KBM-7 (cell line): Measurements from ENCODE around the gene SUCLG2.
A peak's percentile ranks its signal among the peaks of the same experiment; 100 is the strongest.

Experiments
- DNase-seq: peaks from one replicate; pipeline ENCODE4 v3.0.0-alpha.2; 2015
- in situ Hi-C: fragments of 300-500 bp; cut with MboI; formaldehyde crosslinking; loops from 2 replicates; pipeline ENCODE4 v1.14.3; 2020; ENCODE audit warnings: low sequenced_read_pairs, low pct_unique_long_range_greater_than_20kb, mixed read lengths

Gene SUCLG2

GRCh38 chr3:67431887-67432286, 222.5 kb downstream of the SUCLG2 start:
- in situ Hi-C loops: no loop called here
- DNase-seq: no peak

- no peak for DNase-seq
- in situ Hi-C loops: no loop called here
These were observed 230.7 kb downstream of the SUCLG2 start for GRCh38 chr3:67423722-67424121.

- in situ Hi-C loops: no loop called here
- DNase-seq: no peak
These were observed 232.5 kb downstream of the SUCLG2 start for GRCh38 chr3:67421912-67422311.

GRCh38 chr3:67419779-67420178, 234.6 kb downstream of the SUCLG2 start:
- in situ Hi-C loops: no loop called here

GRCh38 chr3:67419218-67419529, 235.2 kb downstream of the SUCLG2 start:
- no peak for DNase-seq
- in situ Hi-C loops: no loop called here

More at GRCh38 chr3:67419779-67420178, 234.6 kb downstream of the SUCLG2 start:
- DNase-seq: no peak

GRCh38 chr3:67418426-67419217, 235.8 kb downstream of the SUCLG2 start:
- no peak for DNase-seq
- in situ Hi-C loops: no loop called here

GRCh38 chr3:67416703-67417102, 237.7 kb downstream of the SUCLG2 start:
- in situ Hi-C loops: no loop called here

GRCh38 chr3:67415511-67415910, 238.9 kb downstream of the SUCLG2 start:
- no peak for DNase-seq
- in situ Hi-C loops: no loop called here

More at GRCh38 chr3:67416703-67417102, 237.7 kb downstream of the SUCLG2 start:
- no peak for DNase-seq

GRCh38 chr3:67414740-67415139, 239.7 kb downstream of the SUCLG2 start:
- in situ Hi-C loops: no loop called here
- DNase-seq: no peak

GRCh38 chr3:67405193-67405592, 249.2 kb downstream of the SUCLG2 start:
- in situ Hi-C loops: no loop called here
- no peak for DNase-seq

- in situ Hi-C loops: no loop called here
- DNase-seq: no peak
These were observed 251.5 kb downstream of the SUCLG2 start for GRCh38 chr3:67402873-67403272.

GRCh38 chr3:67401921-67402320, 252.5 kb downstream of the SUCLG2 start:
- in situ Hi-C loops: no loop called here

GRCh38 chr3:67400476-67400875, 253.9 kb downstream of the SUCLG2 start:
- in situ Hi-C loops: no loop called here
- DNase-seq: no peak

More at GRCh38 chr3:67401921-67402320, 252.5 kb downstream of the SUCLG2 start:
- no peak for DNase-seq

GRCh38 chr3:67389176-67389575, 265.2 kb downstream of the SUCLG2 start:
- in situ Hi-C loops: loop anchor here (25.0 kb wide), 2 partner anchors 273 to 398 kb away; partner anchors contain the start of gene SUCLG2
- peak; percentile 91 for DNase-seq

- no peak for DNase-seq
- in situ Hi-C loops: loop anchor here (25.0 kb wide), 2 partner anchors 274 to 399 kb away; partner anchors contain the start of gene SUCLG2
These were observed 265.7 kb downstream of the SUCLG2 start for GRCh38 chr3:67388738-67389137.

- in situ Hi-C loops: loop anchor here (25.0 kb wide), 2 partner anchors 276 to 401 kb away; partner anchors contain the start of gene SUCLG2
- no peak for DNase-seq
These were observed 268.0 kb downstream of the SUCLG2 start for GRCh38 chr3:67386451-67386850.

- in situ Hi-C loops: loop anchor here (25.0 kb wide), 2 partner anchors 277 to 402 kb away; partner anchors contain the start of gene SUCLG2
These were observed 269.5 kb downstream of the SUCLG2 start for GRCh38 chr3:67384760-67385397.

GRCh38 chr3:67384016-67384415, 270.4 kb downstream of the SUCLG2 start:
- DNase-seq: no peak
- in situ Hi-C loops: loop anchor here (25.0 kb wide), 2 partner anchors 278 to 403 kb away; partner anchors contain the start of gene SUCLG2

More at GRCh38 chr3:67384760-67385397, 269.5 kb downstream of the SUCLG2 start:
- peak; percentile 63 for DNase-seq

- DNase-seq: no peak
- in situ Hi-C loops: loop anchor here (25.0 kb wide), 2 partner anchors 279 to 404 kb away; partner anchors contain the start of gene SUCLG2
These were observed 271.0 kb downstream of the SUCLG2 start for GRCh38 chr3:67383379-67383778.

- in situ Hi-C loops: loop anchor here (25.0 kb wide), 2 partner anchors 280 to 405 kb away; partner anchors contain the start of gene SUCLG2
- DNase-seq: no peak
These were observed 271.9 kb downstream of the SUCLG2 start for GRCh38 chr3:67382536-67382935.
